ENCODE data around the gene DYNLL1.
"Not testable (repeated sequence)": the region's sequence is repeated elsewhere in the genome, so short reads cannot be mapped to it uniquely, and the experiment has no call there.

The DYNLL1 gene

GRCh38 chr12:120474616-120474960 is 21.3 kb upstream of the DYNLL1 start:
- DNase-seq (ENCODE audit: low spot score): no peak

GRCh38 chr12:120475643-120476042 is 20.3 kb upstream of the DYNLL1 start:
- DNase-seq (ENCODE audit: low spot score): no peak

- no peak for DNase-seq (ENCODE audit: low spot score)
These were observed 16.5 kb upstream of the DYNLL1 start for GRCh38 chr12:120479458-120479857.

- DNase-seq (ENCODE audit: low spot score): no peak
These were observed 15.7 kb upstream of the DYNLL1 start for GRCh38 chr12:120480211-120480610.

GRCh38 chr12:120481022-120481767 is 14.7 kb upstream of the DYNLL1 start:
- DNase-seq (ENCODE audit: low spot score): no peak

- DNase-seq (ENCODE audit: low spot score): no peak
These were observed 12.3 kb upstream of the DYNLL1 start for GRCh38 chr12:120483621-120484020.

GRCh38 chr12:120485961-120486881 is 9.7 kb upstream of the DYNLL1 start:
- DNase-seq (ENCODE audit: low spot score): no peak

GRCh38 chr12:120487552-120487951 is 8.4 kb upstream of the DYNLL1 start:
- not testable (repeated sequence) for DNase-seq (ENCODE audit: low spot score)

GRCh38 chr12:120488057-120488640 is 7.8 kb upstream of the DYNLL1 start:
- no peak for DNase-seq (ENCODE audit: low spot score)

GRCh38 chr12:120489018-120489417 is 6.9 kb upstream of the DYNLL1 start:
- DNase-seq (ENCODE audit: low spot score): no peak

- no peak for DNase-seq (ENCODE audit: low spot score)
These were observed 5.6 kb upstream of the DYNLL1 start for GRCh38 chr12:120490325-120490724.

GRCh38 chr12:120490833-120491512 is 4.9 kb upstream of the DYNLL1 start:
- DNase-seq (ENCODE audit: low spot score): no peak

GRCh38 chr12:120495186-120495730 is 655 bp upstream of the DYNLL1 start:
- no peak for DNase-seq (ENCODE audit: low spot score)

- peak; percentile 80 for DNase-seq (ENCODE audit: low spot score)
These were observed 764 bp downstream of the DYNLL1 start for GRCh38 chr12:120496413-120497340.

- DNase-seq (ENCODE audit: low spot score): no peak
These were observed 1.7 kb downstream of the DYNLL1 start for GRCh38 chr12:120497524-120498150.

GRCh38 chr12:120498870-120499515 is 3.1 kb downstream of the DYNLL1 start:
- no peak for DNase-seq (ENCODE audit: low spot score)

- no peak for DNase-seq (ENCODE audit: low spot score)
These were observed 4.7 kb downstream of the DYNLL1 start for GRCh38 chr12:120500581-120500980.

GRCh38 chr12:120504587-120504986 is 8.7 kb downstream of the DYNLL1 start:
- no peak for DNase-seq (ENCODE audit: low spot score)

- no peak for DNase-seq (ENCODE audit: low spot score)
These were observed 12.6 kb downstream of the DYNLL1 start for GRCh38 chr12:120508537-120508936.

- no peak for DNase-seq (ENCODE audit: low spot score)
These were observed 18.1 kb downstream of the DYNLL1 start for GRCh38 chr12:120514002-120514401.

Data from D341Med (cell line).